ENCODE data around the gene RREB1.
A peak's percentile ranks its signal among the peaks of the same experiment; 100 is the strongest.

RREB1 gene

DNA sequence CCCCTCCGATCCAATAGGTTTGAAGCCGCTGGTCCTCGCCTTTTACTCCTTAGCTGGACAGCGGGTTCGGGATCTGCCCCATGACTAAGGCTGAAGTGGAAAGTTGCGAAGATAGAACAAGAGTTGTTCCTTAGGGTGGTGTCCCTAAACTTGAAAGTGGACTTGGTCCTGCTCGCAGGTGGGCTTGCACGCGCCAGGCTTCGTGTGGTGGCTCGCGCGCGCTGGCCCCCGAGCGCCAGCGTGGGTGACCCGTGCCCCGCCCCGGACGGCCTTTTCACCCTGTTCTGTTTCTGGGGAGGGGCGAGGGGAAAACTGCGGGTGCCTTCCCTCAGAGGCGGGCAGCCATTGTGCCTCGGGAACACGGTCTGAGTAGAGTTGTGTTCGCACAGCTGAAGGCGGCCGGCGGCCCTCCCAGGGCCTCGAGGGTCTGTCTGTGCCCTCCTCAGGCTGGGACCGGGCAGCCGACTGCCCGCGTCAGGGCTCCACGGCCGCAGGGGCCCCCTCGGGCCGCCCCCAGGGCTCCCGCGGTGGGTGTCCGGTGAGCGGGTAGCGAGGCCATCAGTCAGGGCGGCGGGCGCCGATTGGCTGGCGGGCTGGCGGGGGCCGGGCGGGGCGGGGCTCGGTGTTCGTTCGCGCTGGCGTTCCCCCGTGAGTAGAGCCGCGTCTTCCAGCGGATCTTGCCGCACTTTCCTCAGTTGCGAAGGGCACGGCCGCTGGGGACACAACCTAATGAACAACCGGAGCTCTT, 33.0 kb downstream of the RREB1 start (continued):
- TF ChIP-seq ZNF660 (tag by site-specific recombination; IDR thresholded peaks at IDR 0.05) (peak; percentile 49), ZNF23 (tag by site-specific recombination; IDR thresholded peaks at IDR 0.05; ENCODE audit: borderline replicate concordance) (no peak), ZNF561 (tag by site-specific recombination; IDR thresholded peaks at IDR 0.05; ENCODE audit: borderline replicate concordance) (peak; percentile 12; the same call in 1 of the 2 replicates), ZNF548 (tag by site-specific recombination; IDR thresholded peaks at IDR 0.05) (no peak), TCF7L2 (IDR thresholded peaks at IDR 0.05; ENCODE audit: borderline replicate concordance, low read depth, low read length) (no peak), ZIC2 (tag by site-specific recombination; IDR thresholded peaks at IDR 0.05) (peak; percentile 60), ZNF148 (tag by site-specific recombination; IDR thresholded peaks at IDR 0.05; ENCODE audit: borderline replicate concordance) (no peak), HIC1 (tag by site-specific recombination; IDR thresholded peaks at IDR 0.05) (peak; percentile 90), ZBTB48 (tag by site-specific recombination; IDR thresholded peaks at IDR 0.05) (peak; percentile 81), ZNF214 (tag by site-specific recombination; IDR thresholded peaks at IDR 0.05; ENCODE audit: borderline replicate concordance) (no peak), ZNF791 (tag by site-specific recombination; IDR thresholded peaks at IDR 0.05) (no peak), ZBTB20 (tag by site-specific recombination; IDR thresholded peaks at IDR 0.05) (peak; percentile 56; the same call in 1 of the 2 replicates), ZNF280C (tag by site-specific recombination; IDR thresholded peaks at IDR 0.05) (no peak), ZNF670 (tag by site-specific recombination; IDR thresholded peaks at IDR 0.05; ENCODE audit: low read depth) (no peak), ZNF266 (tag by site-specific recombination; IDR thresholded peaks at IDR 0.05; ENCODE audit: low read depth) (no peak), ZBTB7A (tag by site-specific recombination; IDR thresholded peaks at IDR 0.05; ENCODE audit: low read depth) (no peak), TSHZ1 (tag by site-specific recombination; IDR thresholded peaks at IDR 0.05; ENCODE audit: borderline replicate concordance) (no peak), ZNF157 (tag by site-specific recombination; IDR thresholded peaks at IDR 0.05) (no peak)
- TF ChIP-seq, protein P1, sequence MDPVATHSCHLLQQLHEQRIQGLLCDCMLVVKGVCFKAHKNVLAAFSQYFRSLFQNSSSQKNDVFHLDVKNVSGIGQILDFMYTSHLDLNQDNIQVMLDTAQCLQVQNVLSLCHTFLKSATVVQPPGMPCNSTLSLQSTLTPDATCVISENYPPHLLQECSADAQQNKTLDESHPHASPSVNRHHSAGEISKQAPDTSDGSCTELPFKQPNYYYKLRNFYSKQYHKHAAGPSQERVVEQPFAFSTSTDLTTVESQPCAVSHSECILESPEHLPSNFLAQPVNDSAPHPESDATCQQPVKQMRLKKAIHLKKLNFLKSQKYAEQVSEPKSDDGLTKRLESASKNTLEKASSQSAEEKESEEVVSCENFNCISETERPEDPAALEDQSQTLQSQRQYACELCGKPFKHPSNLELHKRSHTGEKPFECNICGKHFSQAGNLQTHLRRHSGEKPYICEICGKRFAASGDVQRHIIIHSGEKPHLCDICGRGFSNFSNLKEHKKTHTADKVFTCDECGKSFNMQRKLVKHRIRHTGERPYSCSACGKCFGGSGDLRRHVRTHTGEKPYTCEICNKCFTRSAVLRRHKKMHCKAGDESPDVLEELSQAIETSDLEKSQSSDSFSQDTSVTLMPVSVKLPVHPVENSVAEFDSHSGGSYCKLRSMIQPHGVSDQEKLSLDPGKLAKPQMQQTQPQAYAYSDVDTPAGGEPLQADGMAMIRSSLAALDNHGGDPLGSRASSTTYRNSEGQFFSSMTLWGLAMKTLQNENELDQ (tag by site-specific recombination; IDR thresholded peaks at IDR 0.05; ENCODE audit: low read depth): no peak
- TF ChIP-seq, protein P2, sequence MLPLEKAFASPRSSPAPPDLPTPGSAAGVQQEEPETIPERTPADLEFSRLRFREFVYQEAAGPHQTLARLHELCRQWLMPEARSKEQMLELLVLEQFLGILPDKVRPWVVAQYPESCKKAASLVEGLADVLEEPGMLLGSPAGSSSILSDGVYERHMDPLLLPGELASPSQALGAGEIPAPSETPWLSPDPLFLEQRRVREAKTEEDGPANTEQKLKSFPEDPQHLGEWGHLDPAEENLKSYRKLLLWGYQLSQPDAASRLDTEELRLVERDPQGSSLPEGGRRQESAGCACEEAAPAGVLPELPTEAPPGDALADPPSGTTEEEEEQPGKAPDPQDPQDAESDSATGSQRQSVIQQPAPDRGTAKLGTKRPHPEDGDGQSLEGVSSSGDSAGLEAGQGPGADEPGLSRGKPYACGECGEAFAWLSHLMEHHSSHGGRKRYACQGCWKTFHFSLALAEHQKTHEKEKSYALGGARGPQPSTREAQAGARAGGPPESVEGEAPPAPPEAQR (tag by site-specific recombination; IDR thresholded peaks at IDR 0.05): no peak
